ENCODE results near the gene TP53AIP1. TPM values are rescaled to one million over a fixed set of nuclear protein-coding genes. Genes with fewer than 3 reads are reported as not detected.

TP53AIP1 gene
- total RNA-seq, 1 donor from 2014 or later = 0.13 TPM

GRCh38 chr11:128893578-128894285 lies 48.9 kb downstream of the TP53AIP1 start:
- DNase-seq (ENCODE audit: low spot score) = no peak
- peaks cover 4% of the 10 kb centered on the region for H3K4me1 Mint-ChIP-seq (ENCODE audit: unreplicated experiment)
- no peak for TF ChIP-seq CTCF (IDR thresholded peaks at IDR 0.05; ENCODE audit: unreplicated experiment)
- no peak overlapping the region for H3K27ac Mint-ChIP-seq (ENCODE audit: unreplicated experiment)
- H3K27me3 Mint-ChIP-seq (ENCODE audit: unreplicated experiment) = peaks cover 10% of the 10 kb centered on the region
- H3K9me3 Mint-ChIP-seq (ENCODE audit: unreplicated experiment) = no peaks in the 10 kb centered on the region
- H3K4me3 Mint-ChIP-seq (ENCODE audit: unreplicated experiment) = no peak overlapping the region
- H3K36me3 Mint-ChIP-seq (ENCODE audit: low read depth, unreplicated experiment) = no peaks in the 10 kb centered on the region

GRCh38 chr11:128892866-128893565 lies 49.7 kb downstream of the TP53AIP1 start:
- Mint-ChIP-seq H3K4me1 (ENCODE audit: unreplicated experiment) (peaks cover 4% of the 10 kb centered on the region), H3K4me3 (ENCODE audit: unreplicated experiment) (no peak overlapping the region), H3K27ac (ENCODE audit: unreplicated experiment) (no peak overlapping the region), H3K36me3 (ENCODE audit: low read depth, unreplicated experiment) (no peaks in the 10 kb centered on the region), H3K9me3 (ENCODE audit: unreplicated experiment) (no peaks in the 10 kb centered on the region), H3K27me3 (ENCODE audit: unreplicated experiment) (peaks cover 14% of the 10 kb centered on the region)
- DNase-seq (ENCODE audit: low spot score) = no peak
- no peak for TF ChIP-seq CTCF (IDR thresholded peaks at IDR 0.05; ENCODE audit: unreplicated experiment)

GRCh38 chr11:128891913-128892398 lies 50.7 kb downstream of the TP53AIP1 start:
- Mint-ChIP-seq H3K36me3 (ENCODE audit: low read depth, unreplicated experiment) (no peaks in the 10 kb centered on the region), H3K9me3 (ENCODE audit: unreplicated experiment) (no peaks in the 10 kb centered on the region), H3K27me3 (ENCODE audit: unreplicated experiment) (peaks cover 15% of the 10 kb centered on the region), H3K4me1 (ENCODE audit: unreplicated experiment) (peaks cover 4% of the 10 kb centered on the region), H3K27ac (ENCODE audit: unreplicated experiment) (no peak overlapping the region), H3K4me3 (ENCODE audit: unreplicated experiment) (no peak overlapping the region)
- TF ChIP-seq CTCF (IDR thresholded peaks at IDR 0.05; ENCODE audit: unreplicated experiment) = no peak
- DNase-seq (ENCODE audit: low spot score) = no peak

GRCh38 chr11:128890543-128891368 lies 51.9 kb downstream of the TP53AIP1 start, which contains the start of gene KCNJ5:
TSS of gene KCNJ5 (plus strand) at chr11:128891356. CDS start at chr11:128911274, 19,918 bp downstream.
- no peaks in the 10 kb centered on the region for H3K36me3 Mint-ChIP-seq (ENCODE audit: low read depth, unreplicated experiment)
- H3K27me3 Mint-ChIP-seq (ENCODE audit: unreplicated experiment) = peaks cover 15% of the 10 kb centered on the region
- no peak within 1 kb of the TSS for H3K27ac Mint-ChIP-seq (ENCODE audit: unreplicated experiment)
- H3K4me3 Mint-ChIP-seq (ENCODE audit: unreplicated experiment) = peak within 1 kb of the TSS; percentile 78
- H3K9me3 Mint-ChIP-seq (ENCODE audit: unreplicated experiment) = no peaks in the 10 kb centered on the region
- DNase-seq (ENCODE audit: low spot score) = peak; percentile 40
- peaks cover 8% of the 10 kb centered on the region for H3K4me1 Mint-ChIP-seq (ENCODE audit: unreplicated experiment)
- no peak for TF ChIP-seq CTCF (IDR thresholded peaks at IDR 0.05; ENCODE audit: unreplicated experiment)
